PFSK-1 (cell line): ENCODE data around the gene PTDSS2.

ENCODE experiments used
- FOXP2 ChIP-seq: optimal IDR thresholded peaks from 2 replicates; pipeline ENCODE3; 2011; ENCODE audit warnings: borderline replicate concordance, control low read depth, inconsistent platforms; ENCODE audit not compliant: insufficient read depth; ENCODE audit errors: extremely low read length, extremely low read depth
- POLR2AphosphoS5 ChIP-seq: IDR thresholded peaks from 2 replicates; pipeline ENCODE4 v1.6.1; 2012; ENCODE audit warnings: low read depth, mild to moderate bottlenecking, control low read depth, low read length, moderate library complexity
- SIN3A ChIP-seq: IDR thresholded peaks from 2 replicates; pipeline ENCODE4 v1.6.1; 2012; ENCODE audit warnings: mild to moderate bottlenecking, low read length, moderate library complexity, borderline replicate concordance; ENCODE audit not compliant: insufficient read depth
- TAF1 ChIP-seq: IDR thresholded peaks from 2 replicates; pipeline ENCODE4 v1.6.1; 2012; ENCODE audit warnings: low read length, control low read depth, borderline replicate concordance; ENCODE audit not compliant: insufficient read depth
- TF ChIP-seq, protein P1 (sequence below), 2 experiments: IDR thresholded peaks; 2 replicates each; pipeline versions ENCODE4 v1.6.1 to v1.8.0; 2011 to 2012; ENCODE audit warnings: low read depth in 2 of 2, low read length in 2 of 2, control low read depth in 1 of 2, inconsistent platforms in 1 of 2, mild to moderate bottlenecking in 1 of 2, moderate library complexity in 1 of 2; ENCODE audit not compliant: insufficient read depth in 1 of 2

PTDSS2 gene

DNA sequence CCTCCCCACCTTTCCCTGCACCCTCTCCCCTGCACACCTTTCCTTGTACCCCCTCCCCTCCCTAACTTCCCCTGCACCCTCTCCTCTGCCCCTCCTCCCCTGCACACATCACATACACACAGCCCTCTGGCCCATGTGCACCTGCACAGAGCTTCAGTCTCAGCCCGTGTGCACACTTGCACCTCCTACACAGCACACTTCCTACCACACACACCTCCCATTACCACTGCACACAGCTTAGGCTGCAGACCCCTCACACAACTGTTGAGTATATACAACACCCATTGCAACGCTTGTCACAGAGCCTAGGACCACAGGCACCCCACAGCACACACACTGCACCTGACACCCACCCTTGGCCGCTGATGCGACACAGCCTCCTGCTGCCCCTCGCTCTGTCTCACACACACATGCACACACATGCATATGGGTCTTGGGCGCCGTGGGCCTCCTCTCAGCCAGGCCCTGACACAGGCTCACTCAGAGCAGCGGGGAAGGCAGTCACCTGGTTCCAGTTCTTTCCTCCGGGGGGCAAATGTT is 35.7 kb upstream of the PTDSS2 start:
- TF ChIP-seq TAF1: no peak

DNA sequence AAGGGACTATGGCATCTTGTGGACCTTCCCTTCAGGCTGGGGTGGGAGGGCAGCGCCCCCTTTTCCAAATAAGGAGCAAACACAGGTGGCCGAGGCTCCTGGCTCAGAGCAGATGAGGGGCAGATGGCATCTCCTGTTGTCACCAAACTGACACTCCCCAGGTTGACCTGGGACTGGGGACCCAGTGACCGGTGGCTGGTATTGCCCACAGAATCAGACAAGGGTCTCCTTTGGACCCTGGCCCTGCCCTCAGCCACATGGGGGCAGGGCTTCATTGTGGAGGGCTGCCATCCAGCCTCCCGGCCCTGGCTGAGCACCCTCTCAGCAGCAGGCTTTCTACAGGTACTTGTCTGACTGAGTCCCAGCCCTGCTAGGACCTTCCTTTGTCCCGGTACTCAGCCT is 34.4 kb upstream of the PTDSS2 start:
- TF ChIP-seq FOXP2 (no peak), SIN3A (no peak), TAF1 (no peak), POLR2AphosphoS5 (no peak)
- TF ChIP-seq, protein P1, sequence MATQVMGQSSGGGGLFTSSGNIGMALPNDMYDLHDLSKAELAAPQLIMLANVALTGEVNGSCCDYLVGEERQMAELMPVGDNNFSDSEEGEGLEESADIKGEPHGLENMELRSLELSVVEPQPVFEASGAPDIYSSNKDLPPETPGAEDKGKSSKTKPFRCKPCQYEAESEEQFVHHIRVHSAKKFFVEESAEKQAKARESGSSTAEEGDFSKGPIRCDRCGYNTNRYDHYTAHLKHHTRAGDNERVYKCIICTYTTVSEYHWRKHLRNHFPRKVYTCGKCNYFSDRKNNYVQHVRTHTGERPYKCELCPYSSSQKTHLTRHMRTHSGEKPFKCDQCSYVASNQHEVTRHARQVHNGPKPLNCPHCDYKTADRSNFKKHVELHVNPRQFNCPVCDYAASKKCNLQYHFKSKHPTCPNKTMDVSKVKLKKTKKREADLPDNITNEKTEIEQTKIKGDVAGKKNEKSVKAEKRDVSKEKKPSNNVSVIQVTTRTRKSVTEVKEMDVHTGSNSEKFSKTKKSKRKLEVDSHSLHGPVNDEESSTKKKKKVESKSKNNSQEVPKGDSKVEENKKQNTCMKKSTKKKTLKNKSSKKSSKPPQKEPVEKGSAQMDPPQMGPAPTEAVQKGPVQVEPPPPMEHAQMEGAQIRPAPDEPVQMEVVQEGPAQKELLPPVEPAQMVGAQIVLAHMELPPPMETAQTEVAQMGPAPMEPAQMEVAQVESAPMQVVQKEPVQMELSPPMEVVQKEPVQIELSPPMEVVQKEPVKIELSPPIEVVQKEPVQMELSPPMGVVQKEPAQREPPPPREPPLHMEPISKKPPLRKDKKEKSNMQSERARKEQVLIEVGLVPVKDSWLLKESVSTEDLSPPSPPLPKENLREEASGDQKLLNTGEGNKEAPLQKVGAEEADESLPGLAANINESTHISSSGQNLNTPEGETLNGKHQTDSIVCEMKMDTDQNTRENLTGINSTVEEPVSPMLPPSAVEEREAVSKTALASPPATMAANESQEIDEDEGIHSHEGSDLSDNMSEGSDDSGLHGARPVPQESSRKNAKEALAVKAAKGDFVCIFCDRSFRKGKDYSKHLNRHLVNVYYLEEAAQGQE (IDR thresholded peaks at IDR 0.05; ENCODE audit: insufficient read depth in 1 of 2, low read depth in 2 of 2, low read length in 2 of 2): no peak

DNA sequence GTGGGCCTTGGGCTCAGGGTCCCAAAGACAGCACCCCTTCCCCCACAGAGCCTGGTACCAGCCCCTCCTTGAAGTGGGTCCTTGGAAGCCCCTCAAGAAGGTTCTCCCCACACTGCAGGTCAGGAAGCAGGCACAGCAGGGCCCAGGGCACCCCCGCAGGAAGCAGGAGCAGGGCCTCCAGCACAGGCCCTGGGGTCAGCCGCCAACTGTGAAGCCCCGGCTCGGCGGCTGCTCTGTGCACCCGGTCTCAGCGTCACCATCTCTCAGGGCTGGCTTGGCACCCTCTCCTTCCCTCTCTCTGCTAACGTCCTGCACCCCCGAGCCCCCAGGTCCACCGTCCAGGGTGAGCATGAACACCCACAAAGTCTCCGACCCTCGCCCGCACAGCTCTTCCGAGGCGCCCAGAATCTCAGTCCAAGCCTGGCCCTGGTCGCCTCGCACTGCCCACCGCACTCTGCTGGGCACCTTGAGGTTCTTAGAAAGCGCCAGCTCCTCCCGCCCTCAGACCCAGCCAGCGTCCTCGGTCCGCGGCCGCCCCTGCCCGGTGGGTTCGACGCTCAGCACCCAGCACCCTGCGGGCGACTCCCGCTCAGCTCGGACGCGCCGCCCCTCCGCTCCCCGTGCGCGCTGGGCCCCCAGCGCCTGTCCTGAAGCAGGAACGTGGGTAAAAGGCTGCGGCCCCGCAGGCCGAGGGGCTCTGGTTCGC is 33.9 kb upstream of the PTDSS2 start:
- no peak for TF ChIP-seq FOXP2
- TF ChIP-seq TAF1: no peak
- TF ChIP-seq, protein P1 (IDR thresholded peaks at IDR 0.05; ENCODE audit: insufficient read depth in 1 of 2, low read depth in 2 of 2, low read length in 2 of 2): no peak
- TF ChIP-seq SIN3A: no peak
- no peak for TF ChIP-seq POLR2AphosphoS5

DNA sequence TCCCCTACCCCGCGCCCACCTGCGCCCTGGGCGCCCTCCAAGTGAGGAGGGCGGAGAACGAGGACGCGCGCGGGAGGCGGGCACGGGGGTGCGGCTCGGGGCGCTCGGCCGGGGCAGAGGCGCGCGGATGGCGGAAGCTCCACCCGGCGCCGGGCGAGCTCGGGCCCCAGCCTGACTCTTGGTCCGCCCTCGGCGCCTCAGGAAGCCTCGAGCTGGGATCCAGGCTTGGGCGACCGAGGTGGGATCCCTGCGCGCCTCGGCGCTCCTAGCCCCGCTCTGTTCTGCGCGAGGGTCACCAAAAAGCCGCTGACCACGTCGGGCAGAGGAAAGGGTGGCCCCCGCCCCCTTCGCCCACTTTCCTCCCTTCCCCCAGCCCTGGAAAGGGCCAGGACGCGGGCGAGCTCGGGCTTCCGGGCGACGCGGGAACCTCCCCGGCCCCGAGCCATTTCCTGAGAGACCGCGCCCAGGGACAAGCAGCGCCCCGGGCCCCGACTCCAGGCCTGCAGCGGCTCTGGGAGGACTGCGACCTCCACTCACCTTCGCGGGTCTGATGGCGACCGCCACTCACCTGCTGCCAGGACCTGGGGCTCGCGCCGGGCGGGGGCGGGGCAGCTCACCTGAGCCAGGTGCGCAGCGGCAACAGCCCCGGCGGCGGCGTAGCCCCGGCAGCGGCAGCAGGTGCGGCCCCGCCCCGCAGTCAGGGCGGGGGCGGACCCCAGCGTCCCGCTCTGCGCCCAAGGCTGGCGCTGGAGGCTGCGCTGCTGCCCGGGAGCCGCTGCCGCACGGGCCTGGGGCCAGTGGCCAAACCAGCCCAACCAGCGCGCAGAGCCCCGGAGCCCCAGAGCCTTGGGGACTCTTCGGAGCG is 33.1 kb upstream of the PTDSS2 start:
- no peak for TF ChIP-seq TAF1
- no peak for TF ChIP-seq POLR2AphosphoS5
- TF ChIP-seq SIN3A: no peak
- TF ChIP-seq, protein P1 (IDR thresholded peaks at IDR 0.05; ENCODE audit: insufficient read depth in 1 of 2, low read depth in 2 of 2, low read length in 2 of 2): no peak
- no peak for TF ChIP-seq FOXP2

DNA sequence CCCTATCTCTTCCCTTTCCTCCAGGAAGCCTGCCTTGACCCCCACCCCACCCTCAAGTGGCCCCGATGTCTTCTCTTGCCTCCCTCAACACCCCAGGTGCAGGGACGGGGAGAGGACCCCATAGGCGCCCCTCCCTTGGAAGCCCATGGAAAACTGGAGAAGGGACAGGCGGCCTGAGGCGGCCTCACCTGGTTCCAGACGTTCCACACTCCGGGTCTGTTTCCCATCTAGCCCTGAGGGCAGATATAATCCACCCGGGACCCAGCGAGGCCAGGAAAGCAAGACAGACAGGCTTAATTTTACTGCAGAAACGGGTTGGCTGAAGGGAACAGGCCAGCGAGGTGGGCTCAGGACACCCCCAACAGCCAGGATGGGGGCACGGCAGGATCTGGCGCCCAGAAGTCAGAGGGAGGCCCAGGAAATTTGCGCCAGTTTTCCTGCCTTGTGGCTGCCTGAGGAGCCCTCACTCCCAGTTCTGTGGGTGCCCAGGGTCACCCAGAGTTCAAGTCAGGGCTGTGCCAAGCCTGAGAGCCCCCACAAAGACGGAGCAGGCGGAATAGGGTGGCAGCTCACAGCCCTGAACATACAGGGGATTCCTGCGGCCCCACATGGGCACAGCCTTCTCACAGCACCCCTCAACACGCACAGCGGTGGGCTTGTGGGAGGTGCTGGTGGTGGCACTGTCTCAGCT is 32.3 kb upstream of the PTDSS2 start:
- TF ChIP-seq, protein P1 (IDR thresholded peaks at IDR 0.05; ENCODE audit: insufficient read depth in 1 of 2, low read depth in 2 of 2, low read length in 2 of 2): no peak
- TF ChIP-seq POLR2AphosphoS5 (no peak), FOXP2 (no peak)
